Astrocyte (in vitro differentiated cells and primary cell): ENCODE measurements around the gene TFEB. TPM values are rescaled to one million over a fixed set of nuclear protein-coding genes. Genes with fewer than 3 reads are reported as not detected.

Experiments
- DNase-seq: peaks from one replicate; pipeline ENCODE4 v3.0.0-alpha.2; 2010; ENCODE audit warnings: low read depth
- FAIRE-seq: peaks from 2 replicates; lab custom pipeline; 2011; peaks lifted over from hg19 to GRCh38; lab: Jason Lieb, UNC
- H2AFZ ChIP-seq: 2 replicates; pipeline ENCODE4 v1.6.0; 2012; ENCODE audit warnings: low read depth, low read length, inconsistent platforms
- H3K27ac ChIP-seq: 2 replicates; pipeline ENCODE4 v1.5.1; 2011; ENCODE audit warnings: low read depth, low read length, inconsistent platforms
- H3K27me3 ChIP-seq: 2 replicates; pipeline ENCODE4 v1.6.0; 2011; ENCODE audit warnings: low read length, inconsistent platforms; ENCODE audit not compliant: insufficient read depth
- H3K36me3 ChIP-seq: 2 replicates; pipeline ENCODE4 v1.5.1; 2011; ENCODE audit warnings: low read length, inconsistent platforms; ENCODE audit not compliant: insufficient read depth
- H3K4me1 ChIP-seq: 2 replicates; pipeline ENCODE4 v1.5.1; 2011; ENCODE audit warnings: low read length, inconsistent platforms; ENCODE audit not compliant: insufficient read depth
- H3K4me2 ChIP-seq: 2 replicates; pipeline ENCODE4 v1.6.0; 2012; ENCODE audit warnings: low read length, inconsistent platforms
- H3K4me3 ChIP-seq: 2 replicates; pipeline ENCODE4 v1.5.1; 2011; ENCODE audit warnings: low read depth, mild to moderate bottlenecking, low read length, inconsistent platforms; ENCODE audit not compliant: insufficient read depth
- H3K79me2 ChIP-seq: 2 replicates; pipeline ENCODE4 v1.6.0; 2012; ENCODE audit warnings: mild to moderate bottlenecking, low read length, inconsistent platforms; ENCODE audit not compliant: insufficient read depth
- H3K9ac ChIP-seq: 2 replicates; pipeline ENCODE4 v1.6.0; 2012; ENCODE audit warnings: mild to moderate bottlenecking, low read length, inconsistent platforms
- H3K9me3 ChIP-seq: 2 replicates; pipeline ENCODE4 v1.5.1; 2012; ENCODE audit warnings: low read depth, mild to moderate bottlenecking, low read length, inconsistent platforms; ENCODE audit not compliant: insufficient read depth
- H4K20me1 ChIP-seq: 2 replicates; pipeline ENCODE4 v1.6.0; 2012; ENCODE audit warnings: low read length, inconsistent platforms; ENCODE audit not compliant: insufficient read depth
- H3K27ac Mint-ChIP-seq: one replicate; pipeline ENCODE4 v1.8.0; 2021; ENCODE audit warnings: mild to moderate bottlenecking, mixed read lengths; ENCODE audit not compliant: unreplicated experiment
- H3K27me3 Mint-ChIP-seq: one replicate; pipeline ENCODE4 v1.8.0; 2021; ENCODE audit warnings: low read depth, mixed read lengths; ENCODE audit not compliant: unreplicated experiment
- H3K36me3 Mint-ChIP-seq: one replicate; pipeline ENCODE4 v1.8.0; 2021; ENCODE audit warnings: low read depth, mixed read lengths; ENCODE audit not compliant: unreplicated experiment
- H3K4me1 Mint-ChIP-seq: one replicate; pipeline ENCODE4 v1.8.0; 2021; ENCODE audit warnings: low read depth, mixed read lengths; ENCODE audit not compliant: unreplicated experiment
- H3K4me3 Mint-ChIP-seq: one replicate; pipeline ENCODE4 v1.8.0; 2021; ENCODE audit warnings: mild to moderate bottlenecking, moderate library complexity, mixed read lengths; ENCODE audit not compliant: unreplicated experiment
- H3K9me3 Mint-ChIP-seq: one replicate; pipeline ENCODE4 v1.8.0; 2021; ENCODE audit warnings: mild to moderate bottlenecking, mixed read lengths; ENCODE audit not compliant: unreplicated experiment
- CTCF ChIP-seq: IDR thresholded peaks from 2 replicates; pipeline ENCODE4 v1.5.1; 2011; ENCODE audit warnings: low read depth, mild to moderate bottlenecking, inconsistent platforms, low read length, moderate library complexity; ENCODE audit not compliant: insufficient read depth
- EZH2 ChIP-seq: IDR thresholded peaks from 2 replicates; pipeline ENCODE4 v1.6.1; 2012; ENCODE audit warnings: mild to moderate bottlenecking, low read length, inconsistent platforms; ENCODE audit not compliant: insufficient read depth
- total RNA-seq: library from RNA; stranded (reverse); gene quantifications from 2 replicates; pipeline ENCODE4 v1.2.1, GENCODE V29; 2021

TFEB gene
- total RNA-seq, 1 donor from 2014 or later: 4.7 TPM

DNA sequence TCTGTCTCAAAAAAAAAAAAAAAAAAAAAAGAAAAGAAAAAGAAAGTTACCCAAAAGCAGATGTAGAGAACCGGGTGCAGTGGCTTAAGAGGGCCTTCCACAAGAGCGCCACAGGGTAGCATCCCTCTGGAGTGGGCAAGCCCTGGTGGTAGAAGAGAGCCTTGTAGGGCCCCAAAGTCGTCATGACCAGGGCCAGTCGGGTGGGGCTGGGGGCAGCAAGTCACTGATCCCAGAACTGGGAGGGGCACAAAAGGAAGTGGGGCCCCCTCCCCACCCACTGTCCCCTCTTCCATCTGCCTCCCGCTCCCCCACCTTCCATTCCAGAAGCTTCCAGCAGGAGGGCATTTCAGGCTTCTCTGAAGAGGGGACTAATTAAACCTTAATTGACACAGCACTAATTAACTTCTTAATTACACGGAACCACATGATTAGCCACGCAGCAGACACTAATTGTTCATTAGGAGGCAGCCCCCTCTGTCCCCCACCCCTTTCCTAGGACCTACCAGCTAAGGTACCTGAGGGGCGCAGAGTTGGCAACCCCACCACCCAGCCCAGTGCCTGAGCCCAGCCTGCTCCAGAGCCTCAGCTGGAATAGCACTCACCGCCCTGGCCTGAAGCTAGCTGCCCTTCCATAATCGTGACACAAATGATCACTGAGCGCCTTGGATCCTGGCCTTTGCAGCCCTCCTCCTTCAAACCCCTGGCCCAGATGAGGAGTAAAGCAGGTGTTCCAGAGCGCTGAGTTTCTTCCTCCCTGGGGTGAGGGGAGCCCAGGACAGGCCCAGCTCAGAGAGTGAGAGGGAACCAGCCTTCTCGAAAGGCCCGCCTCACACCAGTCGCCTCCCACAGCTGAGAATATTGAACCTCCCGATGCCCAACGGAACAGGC, 62.3 kb downstream of the TFEB start:
- no peak overlapping the region for H3K4me2 ChIP-seq
- no peak overlapping the region for H3K4me3 ChIP-seq
- Mint-ChIP-seq H3K4me3 (no peak overlapping the region), H3K36me3 (no peaks in the 10 kb centered on the region), H3K9me3 (peaks cover 3% of the 10 kb centered on the region), H3K27ac (no peak overlapping the region), H3K27me3 (peaks cover 54% of the 10 kb centered on the region), H3K4me1 (no peaks in the 10 kb centered on the region)
- H3K27ac ChIP-seq: no peak overlapping the region
- no peaks in the 10 kb centered on the region for H3K79me2 ChIP-seq
- no peaks in the 10 kb centered on the region for H4K20me1 ChIP-seq
- TF ChIP-seq EZH2: no peak
- TF ChIP-seq CTCF: no peak
- FAIRE-seq (no peak), DNase-seq (no peak)
- no peaks in the 10 kb centered on the region for H3K36me3 ChIP-seq
- H2AFZ ChIP-seq: no peak overlapping the region
- H3K9ac ChIP-seq: no peak overlapping the region
- peaks cover 4% of the 10 kb centered on the region for H3K9me3 ChIP-seq
- peaks cover 27% of the 10 kb centered on the region for H3K27me3 ChIP-seq
- no peaks in the 10 kb centered on the region for H3K4me1 ChIP-seq

GRCh38 chr6:41672016-41672415, 63.4 kb downstream of the TFEB start:
- H4K20me1 ChIP-seq: no peaks in the 10 kb centered on the region
- no peaks in the 10 kb centered on the region for H3K4me1 Mint-ChIP-seq
- no peak overlapping the region for H3K27ac Mint-ChIP-seq
- H2AFZ ChIP-seq: no peak overlapping the region
- H3K27me3 Mint-ChIP-seq: peaks cover 56% of the 10 kb centered on the region
- no peak overlapping the region for H3K4me3 ChIP-seq
- FAIRE-seq: no peak
- H3K79me2 ChIP-seq: no peaks in the 10 kb centered on the region
- H3K4me3 Mint-ChIP-seq: no peak overlapping the region
- H3K9me3 ChIP-seq: peaks cover 4% of the 10 kb centered on the region
- TF ChIP-seq EZH2 (no peak), CTCF (no peak)
- peaks cover 23% of the 10 kb centered on the region for H3K27me3 ChIP-seq
- H3K4me1 ChIP-seq: no peaks in the 10 kb centered on the region
- no peaks in the 10 kb centered on the region for H3K36me3 Mint-ChIP-seq
- H3K9ac ChIP-seq: no peak overlapping the region
- no peak overlapping the region for H3K27ac ChIP-seq
- H3K4me2 ChIP-seq: no peak overlapping the region
- H3K9me3 Mint-ChIP-seq: peaks cover 3% of the 10 kb centered on the region
- no peak for DNase-seq
- H3K36me3 ChIP-seq: no peaks in the 10 kb centered on the region

DNA sequence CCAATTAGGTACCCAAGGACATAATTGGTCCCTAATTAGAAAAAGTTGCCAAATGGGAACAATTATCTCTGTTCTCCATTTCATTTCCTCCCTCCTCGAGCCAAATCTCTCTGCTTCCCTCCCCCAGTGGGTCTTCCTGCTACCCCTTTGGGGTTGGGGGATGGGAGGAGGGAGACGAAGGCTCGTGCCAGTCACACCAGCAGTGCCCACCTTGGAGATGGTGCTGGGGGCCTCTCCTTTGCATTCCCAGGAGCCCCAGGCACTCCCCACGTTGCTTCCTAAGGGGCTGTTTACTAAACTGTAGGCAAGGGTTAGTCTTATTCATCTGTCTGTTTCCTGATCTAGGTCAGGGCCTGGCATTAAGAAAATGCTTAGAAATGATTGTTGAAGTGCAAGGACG, 64.0 kb downstream of the TFEB start:
- no peak for FAIRE-seq
- H2AFZ ChIP-seq: no peak overlapping the region

More for the DNA sequence above, 64.0 kb downstream of the TFEB start:
- Histone ChIP-seq H3K4me3 (no peak overlapping the region), H3K4me2 (no peak overlapping the region), H3K4me1 (no peaks in the 10 kb centered on the region), H3K27me3 (peaks cover 17% of the 10 kb centered on the region), H3K27ac (no peak overlapping the region), H3K36me3 (no peaks in the 10 kb centered on the region), H3K9ac (no peak overlapping the region), H4K20me1 (no peaks in the 10 kb centered on the region), H3K79me2 (no peaks in the 10 kb centered on the region), H3K9me3 (peaks cover 4% of the 10 kb centered on the region)
- H3K27ac Mint-ChIP-seq: no peak overlapping the region
- DNase-seq: no peak
- H3K36me3 Mint-ChIP-seq: no peaks in the 10 kb centered on the region
- no peak for TF ChIP-seq EZH2
- TF ChIP-seq CTCF: no peak
- H3K4me3 Mint-ChIP-seq: no peak overlapping the region
- H3K9me3 Mint-ChIP-seq: peaks cover 3% of the 10 kb centered on the region
- H3K4me1 Mint-ChIP-seq: no peaks in the 10 kb centered on the region
- H3K27me3 Mint-ChIP-seq: peaks cover 52% of the 10 kb centered on the region
